Right kidney (tissue), 1 donor: ENCODE results near the gene GP2.

Source experiments
- DNase-seq: peaks from one replicate; pipeline ENCODE4 v3.0.0-alpha.2; 2016

The GP2 gene

GRCh38 chr16:20306401-20306800 lies 20.9 kb downstream of the GP2 start:
- DNase-seq, result no peak

DNA sequence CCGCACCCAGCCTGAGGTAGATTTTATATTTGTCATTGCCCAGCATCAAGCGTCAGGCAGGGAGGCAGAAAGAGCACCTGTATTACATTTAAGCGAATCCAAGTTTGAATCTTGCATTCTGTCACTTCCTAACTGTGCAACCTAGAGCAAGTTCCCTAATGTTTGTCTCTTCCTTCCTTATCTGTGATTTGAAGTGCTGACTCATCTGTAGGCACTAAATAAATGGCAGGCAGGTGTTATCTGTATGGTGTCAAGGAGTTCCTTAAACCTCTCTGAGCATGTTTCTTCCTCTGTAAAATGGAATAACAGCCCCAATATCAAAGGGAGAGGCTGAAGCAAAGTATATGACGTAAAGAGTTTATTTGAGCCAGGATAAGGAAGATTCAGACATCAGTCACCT lies 24.3 kb downstream of the GP2 start:
- no peak for DNase-seq

DNA sequence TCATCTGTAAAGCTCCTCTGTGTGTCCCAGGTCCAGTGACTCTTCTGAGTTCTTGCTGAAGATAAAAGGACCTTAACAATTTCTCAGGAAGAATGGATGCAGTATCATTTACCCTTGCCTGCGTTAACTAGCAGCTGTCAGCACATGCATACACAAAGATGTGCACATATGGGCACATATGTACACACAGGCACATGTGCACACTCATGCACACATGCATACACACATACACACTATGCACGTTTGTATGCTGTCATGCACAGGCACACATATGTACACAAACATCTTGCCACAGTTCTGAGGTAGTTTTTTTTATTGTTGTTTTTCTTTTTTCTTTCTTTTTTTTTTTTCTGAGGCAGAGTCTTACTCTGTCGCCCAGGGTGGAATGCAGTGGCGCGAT lies 24.9 kb downstream of the GP2 start:
- no peak for DNase-seq

GRCh38 chr16:20301840-20302239 lies 25.5 kb downstream of the GP2 start:
- DNase-seq, result no peak

DNA sequence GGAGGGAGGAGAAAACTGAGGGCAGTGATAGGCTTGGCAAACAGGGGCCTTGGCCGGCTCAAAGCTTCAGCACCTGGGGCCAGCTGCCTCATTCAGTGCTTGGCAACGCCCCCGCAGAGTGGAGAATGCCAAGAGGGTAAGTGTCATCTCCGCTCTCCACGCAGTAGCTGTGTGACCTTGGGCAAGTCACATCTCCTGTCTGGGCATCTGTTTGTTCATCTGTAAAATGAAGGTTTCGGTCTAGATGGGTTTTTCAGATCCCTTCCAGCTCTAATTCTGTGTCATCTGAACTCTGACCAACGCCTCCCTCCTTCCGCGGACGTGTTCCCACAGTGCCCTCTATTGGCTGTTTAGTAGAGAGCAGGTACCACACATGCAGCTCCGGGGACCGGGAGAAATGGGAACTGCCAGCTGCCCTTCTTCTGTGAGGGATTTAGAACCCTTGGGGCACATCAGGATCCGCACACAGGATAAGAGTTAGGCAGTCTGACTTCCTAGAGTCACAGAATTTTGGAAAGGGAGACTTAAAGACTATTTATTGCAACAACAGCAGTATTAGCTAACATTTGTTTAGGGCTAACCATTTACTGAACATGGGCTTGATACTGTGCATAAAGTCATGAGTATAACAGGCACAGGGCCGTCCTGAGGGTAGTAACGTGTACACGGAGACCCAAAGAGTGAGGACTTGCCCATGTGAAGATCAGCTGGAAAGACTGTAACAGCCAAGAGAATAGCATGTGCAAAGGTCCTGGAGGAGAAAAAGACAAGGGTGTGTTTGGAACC lies 26.8 kb downstream of the GP2 start:
- peak; percentile 2 for DNase-seq

GRCh38 chr16:20298452-20298851 lies 28.9 kb downstream of the GP2 start:
- no peak for DNase-seq

DNA sequence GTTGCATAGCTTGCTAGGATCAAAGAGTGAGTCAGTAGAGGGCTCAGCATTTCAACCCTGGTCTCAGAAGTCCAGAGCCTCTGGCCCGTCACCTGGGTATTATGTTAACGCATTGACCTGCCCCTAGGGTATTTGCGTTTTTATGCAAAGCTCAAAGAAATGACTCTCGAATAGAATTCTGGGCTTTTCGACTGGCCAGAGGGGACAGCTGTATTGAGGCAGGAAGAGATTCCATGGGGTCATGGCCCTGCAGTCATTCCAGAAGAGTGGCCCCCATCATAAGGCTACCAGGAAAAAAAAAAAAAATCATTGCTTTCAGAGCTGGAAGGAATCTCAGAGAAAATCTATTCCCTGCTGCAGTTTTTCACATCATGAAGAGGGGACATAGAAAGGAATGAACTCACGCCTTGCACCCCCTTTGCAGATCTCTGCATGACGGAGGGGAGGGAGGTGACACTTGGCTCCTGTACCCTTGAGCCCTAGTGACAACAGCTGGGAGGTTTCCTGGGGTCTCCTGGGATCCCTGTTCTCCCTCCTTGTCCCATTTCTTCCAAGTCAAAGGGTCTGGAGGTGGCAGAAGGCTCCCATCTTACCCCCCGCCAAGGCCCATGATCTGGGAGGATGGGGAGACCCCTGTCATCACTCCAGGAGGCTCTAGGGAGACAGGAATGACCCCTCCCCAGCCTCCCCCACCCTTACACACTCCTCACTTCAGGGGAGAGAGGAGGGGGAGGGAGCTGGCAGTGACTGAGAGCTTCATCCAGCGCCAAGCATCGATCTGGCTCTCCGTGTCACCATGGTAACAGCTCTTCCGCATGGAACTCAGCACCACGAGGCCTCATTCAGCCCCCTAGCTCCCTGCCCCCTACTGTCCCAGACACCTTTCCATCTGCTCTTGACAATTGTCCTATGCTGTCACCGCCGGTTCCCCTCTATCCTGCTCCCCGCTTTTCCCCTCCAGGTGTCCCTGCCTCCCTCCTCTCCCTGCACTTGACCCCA lies 35.8 kb downstream of the GP2 start:
- no peak for DNase-seq

- DNase-seq, result no peak
Measured at GRCh38 chr16:20289571-20289970, 37.7 kb downstream of the GP2 start.

DNA sequence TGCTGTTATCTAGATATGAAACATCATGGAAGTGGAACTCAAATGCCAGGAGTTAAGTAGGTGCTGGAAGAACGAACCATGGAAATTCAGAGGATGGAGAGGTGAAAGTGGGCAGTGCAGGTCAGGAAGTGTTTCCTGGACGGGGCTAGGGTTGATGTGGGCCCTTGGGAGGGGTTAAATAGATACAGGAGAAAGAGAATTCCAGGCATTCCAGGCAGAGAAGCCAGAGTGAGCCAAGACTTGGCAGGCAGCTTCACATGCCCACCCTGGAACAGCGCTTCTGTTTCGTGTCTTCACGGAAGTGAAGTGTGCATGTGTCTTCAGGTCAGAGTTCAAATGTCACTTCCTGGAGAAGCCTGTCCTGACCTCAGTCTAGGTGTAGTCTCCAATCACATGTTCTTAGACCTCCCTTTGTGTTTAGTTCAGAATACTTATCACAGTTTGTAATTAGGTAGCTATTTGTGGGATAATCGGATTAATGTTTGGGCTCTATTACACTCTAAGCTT lies 41.3 kb downstream of the GP2 start:
- DNase-seq, result no peak

GRCh38 chr16:20280259-20280658 lies 47.1 kb downstream of the GP2 start:
- no peak for DNase-seq

GRCh38 chr16:20271893-20272292 lies 55.4 kb downstream of the GP2 start:
- DNase-seq, result no peak

DNA sequence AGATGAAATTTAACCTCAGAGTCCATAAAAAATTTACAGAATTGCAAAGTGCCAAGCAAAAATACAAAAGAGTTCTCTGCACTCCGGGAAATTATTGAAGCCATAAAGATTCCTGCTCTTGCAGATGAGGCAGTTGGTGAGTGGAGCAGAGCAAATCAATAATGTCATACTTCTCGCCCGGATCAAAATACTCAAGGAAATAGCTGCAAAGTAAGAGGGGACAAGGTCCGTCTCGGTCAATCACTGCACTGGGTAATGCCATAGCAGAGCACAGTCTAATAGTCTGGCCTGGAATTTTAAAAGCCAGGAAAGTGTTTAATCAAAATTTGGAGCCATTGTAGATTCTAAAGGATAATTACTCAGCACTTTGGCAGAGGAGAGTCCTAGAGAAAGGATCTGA lies 58.9 kb downstream of the GP2 start:
- no peak for DNase-seq

- no peak for DNase-seq
Measured at GRCh38 chr16:20265019-20265418, 62.3 kb downstream of the GP2 start.

DNA sequence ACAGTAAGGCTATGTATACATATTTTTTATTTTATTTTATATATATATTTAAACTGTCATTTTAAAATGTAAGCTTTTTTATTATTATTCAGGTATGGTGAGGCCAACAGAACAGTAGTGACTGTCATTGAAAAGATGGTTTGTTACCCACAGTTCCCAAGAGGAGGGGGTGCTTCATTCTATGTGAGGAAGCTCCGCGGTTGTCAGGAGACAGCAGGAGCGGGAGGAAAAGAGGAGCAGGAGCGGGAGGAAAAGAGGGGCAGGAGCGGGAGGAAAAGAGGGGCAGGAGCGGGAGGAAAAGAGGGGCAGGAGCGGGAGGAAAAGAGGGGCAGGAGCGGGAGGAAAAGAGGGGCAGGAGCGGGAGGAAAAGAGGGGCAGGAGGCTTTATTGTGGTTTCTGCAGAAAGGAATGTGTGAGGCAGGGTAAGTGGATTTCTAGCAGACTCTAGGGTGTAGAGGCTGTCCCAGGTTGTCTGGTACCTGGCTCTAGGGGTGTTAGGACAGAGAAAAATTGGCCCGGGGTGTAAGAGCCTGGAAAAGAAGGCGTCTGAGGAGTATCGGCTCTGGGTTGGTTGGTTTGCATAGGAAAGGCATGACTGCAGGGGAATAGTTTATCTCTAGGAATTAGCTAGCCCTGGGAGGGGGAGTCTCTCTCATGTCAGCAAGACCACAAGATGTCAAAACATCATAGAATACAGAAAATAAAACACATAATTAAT lies 64.0 kb downstream of the GP2 start:
- no peak for DNase-seq

- no peak for DNase-seq
Measured at GRCh38 chr16:20262248-20262647, 65.1 kb downstream of the GP2 start.

- DNase-seq, result no peak
Measured at GRCh38 chr16:20260215-20261009, 66.9 kb downstream of the GP2 start.
